ENCODE data around the gene KPTN.

KPTN gene

GRCh38 chr19:47469363-47469700 lies 14.7 kb downstream of the KPTN start:
- DNase-seq (ENCODE audit: low read depth): no peak

DNA sequence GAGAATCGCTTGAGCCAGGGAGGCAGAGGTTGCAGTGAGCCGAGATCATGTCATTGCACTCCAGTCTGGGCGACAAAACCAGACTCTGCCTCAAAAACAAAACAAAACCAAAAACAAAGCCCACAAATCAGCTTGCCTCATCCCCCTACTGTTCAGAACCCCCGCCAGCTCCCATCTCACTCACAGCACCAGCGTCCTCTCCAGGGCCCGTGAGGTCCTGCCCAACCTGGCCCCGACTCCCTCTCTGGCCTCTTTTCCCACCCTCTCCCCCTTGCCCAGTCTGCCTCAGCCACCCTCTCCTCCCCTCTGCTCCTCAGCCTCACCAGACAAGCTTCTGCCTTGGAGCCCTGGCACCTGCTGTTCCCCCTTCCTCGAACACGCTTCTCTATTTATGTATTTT lies 16.1 kb downstream of the KPTN start:
- DNase-seq (ENCODE audit: low read depth): no peak

- no peak for DNase-seq (ENCODE audit: low read depth)
These were observed 18.1 kb downstream of the KPTN start for GRCh38 chr19:47465957-47466356.

- DNase-seq (ENCODE audit: low read depth): no peak
These were observed 19.2 kb downstream of the KPTN start for GRCh38 chr19:47464675-47465419.

DNA sequence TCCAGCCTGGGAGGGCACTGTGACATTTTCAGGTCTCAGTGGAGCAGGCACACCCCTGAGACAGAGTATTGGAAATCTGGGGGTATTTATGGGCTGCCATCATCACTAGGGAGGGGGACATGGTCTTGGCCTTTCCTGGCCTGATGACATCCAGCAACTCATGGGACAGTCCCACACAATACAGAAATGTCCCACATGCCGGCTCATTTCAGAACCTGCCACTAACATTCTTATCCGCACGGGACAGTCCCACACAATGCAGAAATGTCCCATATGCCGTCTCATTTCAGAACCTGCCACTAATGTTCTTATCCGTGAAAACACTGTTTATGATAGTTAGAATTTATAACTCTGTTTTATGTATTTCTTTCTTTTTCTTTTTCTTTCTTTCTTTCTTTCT lies 22.1 kb downstream of the KPTN start:
- DNase-seq (ENCODE audit: low read depth): no peak

GRCh38 chr19:47459477-47459876 lies 24.5 kb downstream of the KPTN start:
- no peak for DNase-seq (ENCODE audit: low read depth)

GRCh38 chr19:47458672-47459071 lies 25.3 kb downstream of the KPTN start:
- no peak for DNase-seq (ENCODE audit: low read depth)

DNA sequence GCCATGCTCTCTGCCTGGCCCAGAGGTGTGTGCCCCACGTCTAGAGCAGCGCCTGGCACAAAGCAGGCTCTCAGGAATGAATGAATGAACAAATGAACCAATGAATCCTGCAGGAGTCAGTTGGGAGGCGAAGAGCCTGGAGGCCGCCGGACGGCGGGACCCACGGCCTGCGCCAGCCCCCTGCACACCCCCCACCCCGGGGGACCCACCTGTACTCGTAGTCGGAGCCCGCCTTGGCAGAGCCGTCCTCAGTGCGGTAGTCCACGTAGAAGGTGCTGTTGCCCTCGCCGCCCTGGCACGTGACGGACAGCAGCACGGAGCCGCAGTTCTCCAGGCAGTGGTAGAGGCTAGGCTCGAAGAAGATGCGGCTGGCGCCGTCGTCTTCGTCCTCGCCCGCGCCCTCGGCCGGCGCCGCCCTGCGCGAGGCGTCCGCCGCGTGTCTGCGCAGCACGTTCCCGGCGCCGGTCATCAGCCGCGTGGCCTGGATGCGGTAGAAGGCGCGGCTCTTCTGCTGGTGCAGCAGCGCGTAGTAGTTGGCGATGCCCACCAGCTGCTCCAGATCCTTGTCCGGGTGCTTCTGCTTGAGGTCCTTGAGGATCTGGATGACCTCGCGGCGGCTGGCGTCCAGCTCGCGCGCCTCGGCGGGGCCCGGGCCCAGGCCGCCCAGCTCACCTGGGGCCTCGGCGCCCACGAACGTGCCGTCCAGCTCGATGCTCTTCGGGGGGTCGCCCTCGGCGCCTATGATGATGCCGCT lies 27.1 kb downstream of the KPTN start:
- no peak for DNase-seq (ENCODE audit: low read depth)

- DNase-seq (ENCODE audit: low read depth): no peak
These were observed 33.5 kb downstream of the KPTN start for GRCh38 chr19:47450478-47450877.

- no peak for DNase-seq (ENCODE audit: low read depth)
These were observed 35.7 kb downstream of the KPTN start for GRCh38 chr19:47448360-47448727.

- no peak for DNase-seq (ENCODE audit: low read depth)
These were observed 36.3 kb downstream of the KPTN start for GRCh38 chr19:47447470-47448359.

DNA sequence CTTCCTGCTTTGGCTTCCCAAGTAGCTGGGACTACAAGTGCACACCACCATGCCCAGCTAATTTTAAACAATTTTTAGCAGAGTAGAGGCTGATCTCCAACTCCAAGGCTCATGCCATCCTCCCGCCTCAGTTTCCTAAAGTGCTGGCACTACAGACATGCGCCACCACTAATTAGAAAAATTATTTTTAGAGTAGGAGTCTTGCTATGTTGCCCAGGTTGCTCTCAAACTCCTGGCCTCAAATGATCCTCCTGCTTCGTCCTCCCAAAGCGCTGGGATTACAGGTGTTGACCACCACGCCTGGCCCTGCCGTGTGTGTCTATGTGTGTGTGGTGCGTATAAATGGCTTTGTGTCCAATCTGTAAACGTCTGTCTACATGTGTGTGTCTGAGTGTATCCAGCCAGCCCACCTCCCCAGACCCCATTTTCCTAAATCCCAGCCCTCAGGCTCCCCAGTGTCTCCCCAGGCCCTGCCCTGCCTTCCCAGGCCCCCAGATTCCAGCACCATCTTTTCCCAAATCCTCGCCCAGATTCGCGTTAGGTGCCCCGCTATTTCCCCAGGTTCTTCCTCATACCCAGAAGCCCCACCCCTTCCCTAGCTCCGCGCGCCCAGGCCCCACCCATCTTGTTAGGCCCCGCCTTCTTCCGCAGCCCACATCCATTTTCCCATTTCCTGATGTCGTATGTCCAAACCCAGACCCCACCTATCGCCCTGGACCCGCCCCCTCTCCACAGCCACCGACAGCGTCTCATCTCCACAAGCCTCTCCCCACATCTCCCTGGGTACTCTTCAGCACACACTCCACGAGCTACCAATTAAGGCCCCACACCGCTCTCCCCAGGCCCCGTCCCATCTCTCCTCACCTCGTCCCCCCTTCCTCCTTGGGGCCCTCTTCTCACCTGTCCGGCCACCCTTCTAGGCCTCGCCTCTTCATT lies 37.2 kb downstream of the KPTN start:
- DNase-seq (ENCODE audit: low read depth): no peak

DNA sequence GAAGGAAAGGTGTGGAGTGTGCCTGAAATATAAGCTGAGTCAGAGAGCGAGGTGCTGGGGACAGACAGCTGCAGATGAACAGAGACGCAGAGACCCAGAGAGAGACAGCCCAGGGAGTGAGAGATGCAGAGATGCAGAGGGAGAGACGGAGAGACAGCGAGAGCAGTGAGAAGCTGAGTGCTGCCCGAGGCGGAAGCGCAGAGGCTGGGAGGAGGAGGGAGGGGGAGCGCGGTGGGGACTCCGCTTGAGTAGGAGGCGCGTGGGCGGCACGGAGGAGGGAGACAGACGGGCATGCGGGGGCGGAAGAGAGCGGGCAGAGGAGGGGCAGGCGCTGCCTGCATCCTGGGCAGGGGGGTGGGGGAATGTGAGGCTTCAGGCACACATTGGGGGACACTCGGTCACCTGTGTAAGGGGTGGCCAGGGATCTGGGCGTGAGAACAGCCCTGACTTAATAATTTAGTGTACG lies 38.0 kb downstream of the KPTN start:
- peak; percentile 52 for DNase-seq (ENCODE audit: low read depth)

DNA sequence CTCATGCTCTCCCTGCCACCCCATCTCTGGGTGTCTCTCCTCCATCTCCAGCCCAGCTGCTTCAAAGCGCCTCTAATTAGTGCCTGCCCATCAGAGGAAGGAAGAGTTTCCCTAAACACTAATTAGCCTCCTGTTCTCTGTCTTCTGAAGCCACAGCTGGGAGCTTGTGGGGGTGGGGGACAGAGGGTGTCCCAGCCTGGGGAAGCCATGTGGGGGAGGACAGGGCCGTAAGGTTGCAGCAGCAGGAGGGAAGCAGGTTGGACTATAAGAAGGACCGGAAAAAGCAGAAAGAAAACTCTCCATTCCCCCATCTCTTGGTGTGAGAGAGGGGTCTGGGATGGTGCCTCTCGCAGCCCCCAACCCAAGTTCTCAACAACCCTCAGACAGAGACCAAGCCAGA lies 38.5 kb downstream of the KPTN start:
- no peak for DNase-seq (ENCODE audit: low read depth)

GRCh38 chr19:47444388-47444821 lies 39.6 kb downstream of the KPTN start:
- DNase-seq (ENCODE audit: low read depth): no peak

GRCh38 chr19:47443331-47443730 lies 40.7 kb downstream of the KPTN start:
- no peak for DNase-seq (ENCODE audit: low read depth)

DNA sequence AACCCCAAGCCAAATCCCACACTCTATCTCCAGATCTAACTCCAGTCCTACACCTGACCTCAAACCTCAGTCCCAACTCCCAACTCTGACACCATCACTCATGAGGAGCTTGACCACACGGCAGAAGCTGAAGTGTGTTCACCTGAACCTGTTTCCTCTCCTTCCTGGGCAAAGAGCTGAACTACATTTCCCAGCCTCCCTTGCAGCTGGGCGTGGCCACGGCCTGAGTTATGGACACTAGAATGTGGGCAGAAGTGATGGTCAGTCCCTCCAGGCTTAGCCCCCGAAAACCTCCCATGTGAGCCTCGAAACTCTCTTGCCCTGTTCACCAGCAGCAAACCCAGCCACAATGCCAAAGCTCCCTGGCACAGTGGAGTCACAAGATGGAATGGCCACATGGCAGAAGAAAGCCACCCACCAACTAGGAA lies 45.2 kb downstream of the KPTN start:
- no peak for DNase-seq (ENCODE audit: low read depth)

- DNase-seq (ENCODE audit: low read depth): no peak
These were observed 46.5 kb downstream of the KPTN start for GRCh38 chr19:47437500-47437899.

DNA sequence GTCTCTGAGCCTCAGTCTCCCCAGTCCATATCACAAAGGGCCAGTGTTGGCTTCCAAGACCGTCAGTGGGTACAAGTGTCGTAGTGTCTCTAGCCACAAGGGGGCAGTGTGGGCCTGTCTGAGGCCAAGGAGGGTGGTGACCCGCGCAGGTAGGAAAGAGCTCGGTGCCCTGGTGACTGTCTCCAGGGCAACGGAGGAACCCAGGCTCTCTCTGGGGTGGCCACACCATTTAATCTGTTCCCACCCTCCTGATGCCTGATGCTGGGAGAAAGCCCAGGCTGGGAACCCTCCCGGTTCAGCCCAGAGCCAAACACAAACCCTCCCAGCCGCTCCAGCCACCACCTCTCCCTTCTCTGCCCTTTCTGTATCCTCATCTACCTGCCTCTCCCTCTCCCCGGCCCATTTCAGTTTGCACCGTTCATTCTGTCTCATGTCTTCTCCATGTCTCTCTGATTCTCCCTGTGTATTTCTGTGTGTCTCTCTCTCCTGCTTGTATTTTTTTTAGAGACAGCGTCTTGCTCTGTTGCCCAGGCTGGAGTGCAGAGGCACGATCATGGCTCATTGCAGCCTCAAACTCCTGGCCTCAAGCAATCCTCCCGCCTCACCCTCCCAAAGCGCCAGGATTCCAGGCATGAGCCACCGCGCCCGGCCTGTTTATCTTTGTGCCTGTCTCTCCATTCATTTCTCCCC lies 47.2 kb downstream of the KPTN start:
- DNase-seq (ENCODE audit: low read depth): peak; percentile 68

GRCh38 chr19:47435883-47436417 lies 48.1 kb downstream of the KPTN start:
- DNase-seq (ENCODE audit: low read depth): no peak

DNA sequence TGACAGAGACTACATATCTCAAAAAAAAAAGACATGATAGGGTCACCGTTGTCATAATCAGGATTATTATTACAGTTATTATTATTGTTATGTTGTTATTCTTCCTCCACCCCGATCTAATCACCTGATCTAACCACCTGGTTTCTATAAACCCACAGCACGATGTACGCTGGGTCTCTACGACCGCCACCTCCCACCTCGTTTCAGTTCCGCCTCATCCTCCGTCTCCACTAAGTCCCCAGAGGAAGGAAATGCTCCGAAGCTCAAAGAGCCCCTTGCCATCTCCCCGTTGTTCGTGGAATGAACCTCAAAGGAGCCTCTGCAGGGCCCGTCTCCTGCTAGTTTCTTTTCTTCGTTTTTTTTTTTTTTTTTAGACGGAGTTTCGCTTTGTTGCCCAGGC lies 48.8 kb downstream of the KPTN start:
- DNase-seq (ENCODE audit: low read depth): no peak
